H1 (cell line): ENCODE measurements around the gene TMEM154. TPM values are rescaled to one million over a fixed set of nuclear protein-coding genes. Genes with fewer than 3 reads are reported as not detected.

Experiments
- CBX8 ChIP-seq: fragments of 300-800, 300-1000 bp; sonication (generic); IDR thresholded peaks from 2 replicates; pipeline ENCODE4 v1.7.1; 2016; ENCODE audit warnings: low read depth, low read length, borderline replicate concordance
- GTF2F1 ChIP-seq: IDR thresholded peaks from 2 replicates; pipeline ENCODE4 v1.6.1; 2012; ENCODE audit warnings: low read depth, low read length, improper control_type of control experiment, borderline replicate concordance
- MAFK ChIP-seq: IDR thresholded peaks from 2 replicates; pipeline ENCODE4 v1.6.1; 2012; ENCODE audit warnings: low read depth, mild to moderate bottlenecking, improper control_type of control experiment, low read length
- ZNF274 ChIP-seq: IDR thresholded peaks from 2 replicates; pipeline ENCODE4 v1.7.0; 2012; ENCODE audit warnings: low read length, borderline replicate concordance; ENCODE audit errors: extremely low read depth
- polyA plus RNA-seq, 7 experiments: library from polyadenylated mRNA; depleted of rRNA in 3 of 7; stranded (reverse) in 5 of 7; unstranded in 2 of 7; fragments of >200 nt in 5 of 7; fragments of 200-250 nt in 2 of 7; gene quantifications; 1 replicate in 5 of 7; 2 replicates in 1 of 7; 4 replicates in 1 of 7; pipeline versions ENCODE4 v1.2.1 to v1.2.3, GENCODE V29; 2011 to 2013; ENCODE audit warnings: missing spikeins in 2 of 7, mixed read lengths in 2 of 7
- total RNA-seq: library from RNA; stranded (reverse); fragmentation: NEBNext Ultra II Directional; extraction: Animal tissue kit (Norgen Biotek cat#: 25700); gene quantifications from 2 replicates; pipeline ENCODE4 v1.2.1, GENCODE V29; 2021

TMEM154 gene
- total and polyA plus RNA-seq, 2 of the 8 experiments (the other 6 are each of a cell fraction or from before 2014, with no cell fraction given), result 0.33 to 1.2 TPM

- no peak for TF ChIP-seq ZNF274
- no peak for TF ChIP-seq CBX8
- TF ChIP-seq MAFK, result no peak
- no peak for TF ChIP-seq GTF2F1
These were observed 25.0 kb upstream of the TMEM154 start (continued) for GRCh38 chr4:152704788-152705187.
